22Rv1 (cell line): ENCODE measurements around the gene UCN.

Source experiments
- CTCF ChIP-seq: fragments of 450-650 bp; IDR thresholded peaks from 2 replicates; pipeline ENCODE4 v1.5.1; 2017; ENCODE audit warnings: mild to moderate bottlenecking
- ZFX ChIP-seq: fragments of 450-650 bp; IDR thresholded peaks from 2 replicates; pipeline ENCODE4 v1.6.1; 2017; ENCODE audit warnings: antibody characterized with exemption, borderline replicate concordance

- TF ChIP-seq CTCF (no peak), ZFX (no peak)
Measured at GRCh38 chr2:27270670-27271069, 37.6 kb downstream of the UCN start.
